GM19455 (cell line): Measurements from ENCODE around the gene MEF2A.
"Not testable (repeated sequence)": the region's sequence is repeated elsewhere in the genome, so short reads cannot be mapped to it uniquely, and the experiment has no call there.

Experiments used
- ATAC-seq: cut with Tn5 transposase; IDR thresholded peaks from one replicate; pipeline ENCODE4 v1.9.1; 2021; ENCODE audit not compliant: unreplicated experiment

The MEF2A gene

DNA sequence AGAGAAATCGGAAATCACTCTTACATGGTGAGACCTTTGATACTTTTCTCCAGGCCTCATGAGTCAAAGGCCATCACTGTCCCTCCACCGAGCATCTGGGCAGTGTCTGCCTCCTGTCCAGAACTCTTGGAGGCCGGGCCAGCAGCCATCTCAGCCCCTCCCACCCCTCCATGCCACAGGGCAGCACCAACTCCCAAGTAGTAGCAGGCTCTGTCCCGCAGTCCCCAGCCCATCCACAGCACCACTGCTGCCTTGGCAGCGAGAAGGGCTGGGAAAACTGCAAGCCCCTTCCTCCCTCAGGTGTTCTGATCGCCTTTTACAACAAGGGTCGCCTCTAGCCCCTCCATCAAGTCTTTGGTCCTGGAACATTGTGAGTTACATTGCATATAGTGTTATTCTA is 161.9 kb downstream of the MEF2A start:
- no peak for ATAC-seq

DNA sequence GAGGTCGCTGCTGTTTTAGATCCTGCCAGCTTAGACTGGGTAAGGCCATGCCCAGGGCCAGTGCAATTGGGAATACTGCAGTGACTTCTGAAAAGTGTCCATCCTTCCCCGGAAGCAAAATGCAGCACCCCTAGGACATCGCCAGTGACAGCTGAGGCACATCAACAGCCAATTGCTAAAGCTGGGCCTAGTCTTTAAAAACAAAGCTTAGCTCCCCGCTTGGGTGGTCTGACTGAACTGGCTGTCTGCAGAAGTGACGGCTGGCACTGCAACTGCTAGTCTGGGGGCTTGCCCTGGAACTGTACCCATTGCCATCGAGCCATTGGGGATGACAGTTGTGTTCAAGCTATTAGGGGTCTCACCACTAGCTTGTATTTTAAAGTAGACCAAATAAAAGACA is 163.1 kb downstream of the MEF2A start:
- ATAC-seq = no peak

- ATAC-seq = no peak
Observed at GRCh38 chr15:99729327-99729726, 163.5 kb downstream of the MEF2A start.

GRCh38 chr15:99729920-99730319 is 164.1 kb downstream of the MEF2A start:
- no peak for ATAC-seq

DNA sequence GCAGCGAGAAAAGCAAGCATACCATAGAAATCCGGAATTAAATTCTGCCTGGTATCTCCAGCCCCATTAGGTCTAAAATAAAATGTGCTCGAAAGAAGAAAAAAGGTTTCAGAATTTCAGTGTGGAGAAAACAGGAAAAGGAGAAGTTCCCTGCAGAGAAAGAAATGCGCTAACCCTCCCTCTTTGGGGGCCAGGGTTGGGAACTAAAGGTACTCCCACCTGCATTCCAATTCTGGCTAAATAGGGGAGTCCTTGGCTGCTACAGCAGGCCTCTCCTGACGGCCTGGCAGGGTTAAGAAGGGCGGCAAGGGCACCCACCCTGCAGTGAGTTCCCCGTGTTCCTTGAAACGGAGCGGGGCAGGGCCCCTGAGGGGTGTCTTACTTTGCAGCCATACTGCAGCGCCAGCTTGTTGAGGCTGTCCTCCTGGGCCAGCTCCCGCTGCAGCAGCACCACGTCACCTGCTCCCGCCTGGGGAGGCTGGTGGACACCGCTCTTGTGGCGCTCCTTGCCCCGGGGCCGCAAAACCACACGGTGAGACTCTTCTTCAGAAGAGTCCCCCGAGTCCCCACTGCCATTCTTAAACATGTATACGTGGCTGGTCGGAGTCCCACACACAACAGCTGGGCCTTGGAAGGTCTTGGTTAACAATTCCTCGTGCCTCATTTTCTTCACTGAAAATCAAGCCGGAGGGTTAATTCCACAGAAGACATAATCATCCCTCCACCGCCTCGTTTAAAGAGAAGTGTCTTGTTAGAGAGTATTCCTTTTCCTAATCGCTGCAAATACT is 165.7 kb downstream of the MEF2A start:
- no peak for ATAC-seq

GRCh38 chr15:99732124-99732750 is 166.5 kb downstream of the MEF2A start:
- ATAC-seq = no peak

GRCh38 chr15:99732751-99733267 is 167.0 kb downstream of the MEF2A start:
- peak; percentile 41 for ATAC-seq

DNA sequence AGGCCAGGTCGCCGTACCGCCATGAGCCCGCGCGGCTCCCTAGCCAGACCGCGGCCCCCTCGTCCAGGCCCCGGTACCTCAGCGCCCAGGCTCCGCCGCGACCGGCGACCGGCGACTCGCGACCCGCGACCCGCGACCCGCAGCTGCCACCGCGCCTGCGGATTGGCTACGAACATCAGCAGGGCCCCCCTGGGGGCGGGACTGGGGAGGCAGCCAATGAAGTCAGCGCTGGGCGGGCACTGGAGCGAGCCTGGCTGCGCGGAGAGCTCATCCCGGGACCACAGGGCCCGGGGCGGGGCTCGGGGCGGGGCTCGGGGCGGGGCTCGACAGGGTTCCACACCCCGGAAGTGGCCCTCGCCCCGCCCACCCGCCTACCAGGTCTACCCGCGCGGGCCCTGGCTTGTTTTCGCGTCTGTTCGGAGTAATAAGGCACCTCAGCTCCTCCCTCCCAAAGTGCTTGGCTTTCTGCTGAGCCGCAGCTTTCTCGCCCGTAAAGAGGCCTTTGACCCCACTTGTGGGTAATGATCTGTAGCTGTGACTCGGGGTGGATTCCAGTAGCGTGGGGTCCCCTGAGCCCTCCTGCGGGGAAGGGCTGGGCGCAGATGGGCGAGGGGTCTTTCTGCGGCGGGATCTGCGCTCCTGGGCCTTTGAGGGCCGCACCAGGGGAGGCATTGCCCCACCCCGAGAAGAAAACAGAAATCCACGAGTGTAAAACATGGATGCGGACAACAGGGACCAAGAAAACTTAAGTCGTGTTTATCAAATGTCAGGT is 167.7 kb downstream of the MEF2A start, which contains the start of gene LYSMD4:
Gene LYSMD4 (minus strand): TSS at position 170 of the 772 bp plus-strand sequence. CDS start 1,438 bp downstream, outside the sequence.
- ATAC-seq = peak; percentile 98

GRCh38 chr15:99734040-99734291 is 168.2 kb downstream of the MEF2A start:
- ATAC-seq = not testable (repeated sequence)

GRCh38 chr15:99734575-99734974 is 168.8 kb downstream of the MEF2A start:
- ATAC-seq = no peak

- ATAC-seq = no peak
Observed at GRCh38 chr15:99735868-99736267, 170.1 kb downstream of the MEF2A start.

DNA sequence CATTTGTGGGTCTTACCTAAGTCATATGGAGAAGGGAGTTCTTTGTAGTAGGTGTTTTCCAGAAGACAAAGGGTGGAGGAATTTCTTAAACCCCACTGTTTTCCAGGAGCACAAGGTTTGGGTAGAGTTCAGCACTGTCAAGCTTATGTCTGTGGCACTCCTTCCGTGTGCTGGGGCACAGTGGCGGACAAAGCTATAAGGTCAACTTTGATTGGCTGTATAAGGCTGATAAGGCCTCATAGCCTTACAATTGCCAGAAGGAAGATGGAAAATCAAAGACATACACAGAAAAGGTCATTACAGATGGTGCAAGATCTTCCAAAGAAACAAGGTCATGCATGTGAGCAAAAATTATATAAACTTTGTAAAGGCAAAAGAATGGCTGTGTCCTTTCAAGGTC is 170.9 kb downstream of the MEF2A start:
- ATAC-seq = no peak

GRCh38 chr15:99738021-99738847 is 172.4 kb downstream of the MEF2A start:
- ATAC-seq = no peak

GRCh38 chr15:99741835-99742234 is 176.1 kb downstream of the MEF2A start:
- ATAC-seq = no peak

DNA sequence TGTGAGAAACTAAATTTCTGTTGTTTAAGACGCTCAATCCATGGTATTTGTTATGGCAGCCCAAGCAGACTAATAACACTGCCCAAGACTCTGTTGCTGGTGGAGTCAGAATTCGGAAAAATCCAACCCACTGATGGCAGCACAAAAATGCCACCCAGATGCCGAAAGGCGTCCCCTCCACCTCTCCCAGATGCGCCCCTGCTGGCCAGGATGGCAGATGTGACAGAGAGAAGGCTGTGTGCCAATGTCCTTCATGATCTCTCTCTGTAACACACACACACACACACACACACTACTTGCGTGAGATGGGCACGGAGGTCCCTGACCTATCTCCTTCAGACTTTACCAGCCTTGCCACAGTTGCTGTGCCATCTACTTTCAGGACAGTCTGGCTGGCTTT is 178.4 kb downstream of the MEF2A start:
- no peak for ATAC-seq

GRCh38 chr15:99745370-99746086 is 179.7 kb downstream of the MEF2A start:
- ATAC-seq = no peak

- ATAC-seq = no peak
Observed at GRCh38 chr15:99749386-99749785, 183.6 kb downstream of the MEF2A start.

DNA sequence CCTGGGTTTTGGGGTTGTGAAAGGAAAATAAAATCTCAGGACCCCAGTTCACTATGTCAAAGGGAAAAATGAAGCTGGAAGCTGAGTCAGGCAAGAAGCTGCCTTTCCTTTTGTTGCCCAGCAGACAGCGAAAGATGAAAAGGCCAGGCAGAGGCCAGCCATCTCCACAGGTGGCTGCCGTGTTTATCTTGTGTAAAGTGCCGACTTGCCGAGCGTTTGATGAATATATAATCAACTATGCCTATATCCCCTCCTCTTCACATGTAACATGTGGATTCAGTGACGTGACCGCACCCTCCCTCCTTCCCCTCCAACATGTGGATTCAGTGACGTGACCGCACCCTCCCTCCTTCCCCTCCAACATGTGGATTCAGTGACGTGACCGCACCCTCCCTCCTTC is 184.5 kb downstream of the MEF2A start:
- ATAC-seq = not testable (repeated sequence)

GRCh38 chr15:99752556-99752955 is 186.8 kb downstream of the MEF2A start:
- no peak for ATAC-seq

DNA sequence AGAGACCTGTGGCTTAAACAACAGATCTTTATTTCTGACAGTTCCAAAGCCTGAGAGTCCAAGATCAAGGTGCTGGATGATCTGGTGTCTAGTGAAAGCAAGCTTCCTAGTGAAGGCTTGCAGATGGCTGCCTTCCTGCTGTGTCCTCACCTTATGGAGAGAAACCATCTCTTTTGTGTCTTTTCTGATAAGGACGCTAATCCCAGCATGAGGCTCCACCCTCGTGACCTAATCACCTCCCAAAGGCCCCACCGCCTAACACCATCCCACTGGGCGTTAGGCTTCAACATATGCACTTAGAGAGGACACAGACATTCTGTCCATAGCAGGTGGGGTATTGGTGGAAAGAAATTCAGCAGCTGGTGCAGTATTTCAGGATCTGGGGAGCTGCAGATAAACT is 187.3 kb downstream of the MEF2A start:
- ATAC-seq = no peak
